OCI-LY1 (cell line): ENCODE measurements around the gene MOB3A.

Experiments
- H2AFZ ChIP-seq: fragments of 200-600 bp; sonication (generic), shearing (Covaris generic); 2 replicates; pipeline ENCODE4 v1.6.0; 2014; ENCODE audit warnings: antibody characterized with exemption, mild to moderate bottlenecking, low read length
- H3F3A ChIP-seq: fragments of 200-600 bp; sonication (generic), shearing (Covaris generic); 2 replicates; pipeline ENCODE4 v1.6.0; 2014; ENCODE audit warnings: mild to moderate bottlenecking, antibody characterized with exemption, low read length, moderate library complexity; ENCODE audit not compliant: insufficient read depth
- H3K27ac ChIP-seq: fragments of 200-600 bp; sonication (generic); 2 replicates; pipeline ENCODE4 v1.5.1; 2014; ENCODE audit warnings: low read length, mixed run types, mild to moderate bottlenecking, low read depth; ENCODE audit not compliant: poor library complexity, severe bottlenecking
- H3K27me3 ChIP-seq: fragments of 200-600 bp; sonication (generic); 2 replicates; pipeline ENCODE4 v1.6.0; 2014; ENCODE audit warnings: antibody characterized with exemption, mild to moderate bottlenecking, low read length, moderate library complexity; ENCODE audit not compliant: insufficient read depth
- H3K36me3 ChIP-seq: fragments of 200-600 bp; sonication (generic); 2 replicates; pipeline ENCODE4 v1.6.1; 2014; ENCODE audit warnings: mild to moderate bottlenecking, antibody characterized with exemption, low read length, moderate library complexity, mixed read lengths; ENCODE audit not compliant: insufficient read depth
- H3K4me1 ChIP-seq: fragments of 200-600 bp; sonication (generic); 2 replicates; pipeline ENCODE4 v1.5.1; 2014; ENCODE audit warnings: mild to moderate bottlenecking, low read length, moderate library complexity; ENCODE audit not compliant: insufficient read depth, severe bottlenecking
- H3K4me2 ChIP-seq: fragments of 200-600 bp; sonication (generic), shearing (Covaris generic); 2 replicates; pipeline ENCODE4 v1.6.1; 2014; ENCODE audit warnings: low read length
- H3K4me3 ChIP-seq: fragments of 200-600 bp; sonication (generic); 2 replicates; pipeline ENCODE4 v1.5.1; 2014; ENCODE audit warnings: low read length, low read depth, mild to moderate bottlenecking, mixed read lengths; ENCODE audit not compliant: poor library complexity, severe bottlenecking
- H3K79me2 ChIP-seq: fragments of 200-600 bp; shearing (Covaris generic); 2 replicates; pipeline ENCODE4 v1.6.1; 2016; ENCODE audit warnings: mixed run types, low read length, mixed read lengths; ENCODE audit not compliant: insufficient read depth
- H3K9ac ChIP-seq: fragments of 200-600 bp; sonication (generic), shearing (Covaris generic); 2 replicates; pipeline ENCODE4 v1.6.1; 2014; ENCODE audit warnings: mild to moderate bottlenecking, low read length, mixed read lengths
- H3K9me2 ChIP-seq: fragments of 200-600 bp; sonication (generic), shearing (Covaris generic); 2 replicates; pipeline ENCODE4 v1.6.1; 2014; ENCODE audit warnings: low read depth, mild to moderate bottlenecking, low read length, mixed read lengths
- H3K9me3 ChIP-seq: fragments of 200-600 bp; shearing (Covaris generic); 2 replicates; pipeline ENCODE4 v1.6.1; 2014; ENCODE audit warnings: low read length, mixed read lengths
- H4K20me1 ChIP-seq: fragments of 200-600 bp; sonication (generic), shearing (Covaris generic); 2 replicates; pipeline ENCODE4 v1.6.0; 2016; ENCODE audit warnings: mild to moderate bottlenecking, low read length; ENCODE audit not compliant: insufficient read depth
- EZH2 ChIP-seq: fragments of 200-600 bp; sonication (generic), shearing (Covaris generic); IDR thresholded peaks from 2 replicates; pipeline ENCODE4 v1.8.0; 2017; ENCODE audit warnings: borderline replicate concordance, mixed run types, mild to moderate bottlenecking, antibody characterized with exemption, low read length, moderate library complexity, mixed read lengths
- TF ChIP-seq, protein P1 (sequence below): fragments of 200-600 bp; sonication (generic), shearing (Covaris generic); IDR thresholded peaks from 2 replicates; pipeline ENCODE4 v1.5.1; 2017; ENCODE audit warnings: mild to moderate bottlenecking, antibody characterized with exemption, low read length, moderate library complexity, mixed read lengths

The MOB3A gene

DNA sequence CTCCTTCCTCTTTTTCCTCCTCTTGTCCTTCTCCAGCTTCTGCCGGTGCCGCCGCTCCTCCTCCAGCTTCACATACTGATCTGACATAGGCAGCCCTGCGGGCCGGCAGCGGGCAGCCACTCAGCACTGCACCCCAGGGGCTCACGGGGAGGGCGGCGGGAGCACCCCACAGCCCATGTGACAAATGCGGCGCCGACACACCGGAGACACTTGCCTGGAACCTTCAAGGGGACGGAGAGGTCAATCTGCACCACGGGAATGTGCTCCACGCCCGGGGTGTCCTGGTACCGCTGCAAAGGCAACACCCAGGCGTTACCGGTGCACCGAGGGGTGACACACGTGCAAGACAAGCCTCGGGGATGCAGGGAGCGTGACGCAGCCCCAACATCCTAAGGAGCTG is 19.2 kb upstream of the MOB3A start:
- H3K27me3 ChIP-seq: no peaks in the 10 kb centered on the region
- TF ChIP-seq, protein P1, sequence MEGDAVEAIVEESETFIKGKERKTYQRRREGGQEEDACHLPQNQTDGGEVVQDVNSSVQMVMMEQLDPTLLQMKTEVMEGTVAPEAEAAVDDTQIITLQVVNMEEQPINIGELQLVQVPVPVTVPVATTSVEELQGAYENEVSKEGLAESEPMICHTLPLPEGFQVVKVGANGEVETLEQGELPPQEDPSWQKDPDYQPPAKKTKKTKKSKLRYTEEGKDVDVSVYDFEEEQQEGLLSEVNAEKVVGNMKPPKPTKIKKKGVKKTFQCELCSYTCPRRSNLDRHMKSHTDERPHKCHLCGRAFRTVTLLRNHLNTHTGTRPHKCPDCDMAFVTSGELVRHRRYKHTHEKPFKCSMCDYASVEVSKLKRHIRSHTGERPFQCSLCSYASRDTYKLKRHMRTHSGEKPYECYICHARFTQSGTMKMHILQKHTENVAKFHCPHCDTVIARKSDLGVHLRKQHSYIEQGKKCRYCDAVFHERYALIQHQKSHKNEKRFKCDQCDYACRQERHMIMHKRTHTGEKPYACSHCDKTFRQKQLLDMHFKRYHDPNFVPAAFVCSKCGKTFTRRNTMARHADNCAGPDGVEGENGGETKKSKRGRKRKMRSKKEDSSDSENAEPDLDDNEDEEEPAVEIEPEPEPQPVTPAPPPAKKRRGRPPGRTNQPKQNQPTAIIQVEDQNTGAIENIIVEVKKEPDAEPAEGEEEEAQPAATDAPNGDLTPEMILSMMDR: no peak
- TF ChIP-seq EZH2: no peak
- no peaks in the 10 kb centered on the region for H3K9me3 ChIP-seq
- no peaks in the 10 kb centered on the region for H3K9me2 ChIP-seq
- H2AFZ ChIP-seq: no peak overlapping the region
- H3K4me2 ChIP-seq: no peak overlapping the region
- no peaks in the 10 kb centered on the region for H4K20me1 ChIP-seq
- H3K4me3 ChIP-seq: no peak overlapping the region
- no peaks in the 10 kb centered on the region for H3K4me1 ChIP-seq
- H3K9ac ChIP-seq: no peak overlapping the region
- no peak overlapping the region for H3K27ac ChIP-seq
- no peaks in the 10 kb centered on the region for H3K79me2 ChIP-seq
- H3F3A ChIP-seq: no peaks in the 10 kb centered on the region
- H3K36me3 ChIP-seq: peaks cover 36% of the 10 kb centered on the region

DNA sequence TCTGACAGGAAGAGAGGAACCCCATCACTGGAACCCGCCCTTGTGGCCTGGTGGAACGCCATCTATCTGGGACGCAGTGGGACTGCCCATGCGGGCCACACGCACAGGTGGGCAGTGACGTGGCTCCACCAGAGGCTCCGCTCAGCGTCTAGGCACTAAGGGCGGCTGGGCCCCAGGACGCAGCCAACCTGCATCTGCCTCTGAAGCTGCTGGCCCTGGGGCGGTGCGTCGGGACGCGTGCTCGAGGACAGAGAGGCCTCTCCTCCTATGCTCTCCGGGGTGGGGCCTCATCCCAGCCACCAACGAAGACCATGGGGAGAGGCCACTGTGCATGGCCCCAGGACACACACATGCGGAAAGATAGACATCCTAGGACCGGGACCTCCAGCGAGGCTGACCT is 18.7 kb upstream of the MOB3A start:
- Histone ChIP-seq H3K27me3 (no peaks in the 10 kb centered on the region), H3K9ac (no peak overlapping the region), H3K4me1 (no peaks in the 10 kb centered on the region), H3F3A (no peaks in the 10 kb centered on the region), H3K9me3 (no peaks in the 10 kb centered on the region), H3K9me2 (no peaks in the 10 kb centered on the region), H3K4me2 (no peak overlapping the region), H3K36me3 (peaks cover 36% of the 10 kb centered on the region), H2AFZ (no peak overlapping the region), H3K27ac (no peak overlapping the region), H3K79me2 (no peaks in the 10 kb centered on the region), H3K4me3 (no peak overlapping the region), H4K20me1 (no peaks in the 10 kb centered on the region)
- TF ChIP-seq, protein P1: no peak
- TF ChIP-seq EZH2: no peak

DNA sequence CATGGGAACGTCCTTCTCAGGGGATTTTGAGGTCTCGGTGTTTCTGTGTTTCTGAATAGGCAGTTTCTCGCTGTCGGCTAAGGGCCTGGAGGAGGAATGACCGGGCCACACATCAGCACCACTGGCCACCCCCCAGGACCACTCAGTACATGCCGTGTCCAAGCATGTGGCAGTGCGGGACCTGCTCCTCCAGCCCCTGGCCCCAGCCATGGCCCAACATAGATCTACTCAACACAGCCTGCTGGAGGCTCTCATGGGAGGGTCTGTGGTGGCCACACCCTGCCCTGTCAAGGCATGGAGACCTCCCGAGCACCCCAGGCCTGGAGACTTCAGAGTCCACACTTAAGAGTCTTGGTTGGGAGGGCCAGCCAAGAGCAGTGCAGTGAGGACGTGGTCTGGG is 18.1 kb upstream of the MOB3A start:
- H3F3A ChIP-seq: no peaks in the 10 kb centered on the region
- H3K4me1 ChIP-seq: no peaks in the 10 kb centered on the region
- TF ChIP-seq, protein P1: no peak
- no peak for TF ChIP-seq EZH2
- no peak overlapping the region for H3K27ac ChIP-seq
- H3K4me3 ChIP-seq: no peak overlapping the region
- H2AFZ ChIP-seq: no peak overlapping the region
- no peaks in the 10 kb centered on the region for H3K9me2 ChIP-seq
- H4K20me1 ChIP-seq: no peaks in the 10 kb centered on the region
- peaks cover 36% of the 10 kb centered on the region for H3K36me3 ChIP-seq
- no peak overlapping the region for H3K9ac ChIP-seq
- H3K79me2 ChIP-seq: no peaks in the 10 kb centered on the region
- no peaks in the 10 kb centered on the region for H3K9me3 ChIP-seq
- H3K4me2 ChIP-seq: no peak overlapping the region
- H3K27me3 ChIP-seq: no peaks in the 10 kb centered on the region
